ENCODE measurements around the gene MAZ.
"Not testable (repeated sequence)": the region's sequence is repeated elsewhere in the genome, so short reads cannot be mapped to it uniquely, and the experiment has no call there.

DNA sequence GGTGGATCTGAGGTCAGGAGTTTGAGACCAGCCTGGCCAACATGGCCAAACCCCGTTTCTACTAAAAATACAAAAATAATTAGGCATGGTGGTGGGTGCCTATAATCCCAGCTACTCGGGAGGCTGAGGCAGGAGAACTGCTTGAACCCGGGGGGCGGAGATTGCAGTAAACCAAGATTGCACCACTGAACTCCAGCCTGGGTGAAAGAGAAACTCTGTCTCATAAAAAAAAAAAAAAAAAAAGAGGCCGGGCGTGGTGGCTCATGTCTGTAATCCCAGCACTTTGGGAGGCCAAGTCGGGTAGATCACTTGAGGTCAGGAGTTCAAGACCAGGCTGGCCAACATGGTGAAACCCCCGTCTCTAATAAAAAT is 45.1 kb upstream of the MAZ start:
- TF ChIP-seq, protein P1, sequence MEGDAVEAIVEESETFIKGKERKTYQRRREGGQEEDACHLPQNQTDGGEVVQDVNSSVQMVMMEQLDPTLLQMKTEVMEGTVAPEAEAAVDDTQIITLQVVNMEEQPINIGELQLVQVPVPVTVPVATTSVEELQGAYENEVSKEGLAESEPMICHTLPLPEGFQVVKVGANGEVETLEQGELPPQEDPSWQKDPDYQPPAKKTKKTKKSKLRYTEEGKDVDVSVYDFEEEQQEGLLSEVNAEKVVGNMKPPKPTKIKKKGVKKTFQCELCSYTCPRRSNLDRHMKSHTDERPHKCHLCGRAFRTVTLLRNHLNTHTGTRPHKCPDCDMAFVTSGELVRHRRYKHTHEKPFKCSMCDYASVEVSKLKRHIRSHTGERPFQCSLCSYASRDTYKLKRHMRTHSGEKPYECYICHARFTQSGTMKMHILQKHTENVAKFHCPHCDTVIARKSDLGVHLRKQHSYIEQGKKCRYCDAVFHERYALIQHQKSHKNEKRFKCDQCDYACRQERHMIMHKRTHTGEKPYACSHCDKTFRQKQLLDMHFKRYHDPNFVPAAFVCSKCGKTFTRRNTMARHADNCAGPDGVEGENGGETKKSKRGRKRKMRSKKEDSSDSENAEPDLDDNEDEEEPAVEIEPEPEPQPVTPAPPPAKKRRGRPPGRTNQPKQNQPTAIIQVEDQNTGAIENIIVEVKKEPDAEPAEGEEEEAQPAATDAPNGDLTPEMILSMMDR (IDR thresholded peaks at IDR 0.05), result not testable (repeated sequence)
- not testable (repeated sequence) for TF ChIP-seq POLR2A (IDR thresholded peaks at IDR 0.05)

Measured in thyroid gland (tissue), 4 donors.